ENCODE results near the gene FOXS1. TPM values are rescaled to one million over a fixed set of nuclear protein-coding genes. Genes with fewer than 3 reads are reported as not detected.

Gene FOXS1
- total RNA-seq (ENCODE audit: low replicate concordance), result 0.35 and 26.9 TPM in 2 replicates

GRCh38 chr20:31845300-31845863, at the start of gene FOXS1:
TSS of gene FOXS1 (minus strand) at chr20:31845604. CDS start at chr20:31845542, 62 bp downstream.

GRCh38 chr20:31869942-31870725, 24.7 kb upstream of the FOXS1 start, which contains the start of the genes DUSP15 and TTLL9:
TSS of gene DUSP15 (minus strand) at chr20:31870527. CDS start at chr20:31870337, 190 bp downstream.
TSS of gene TTLL9 (plus strand) at chr20:31870634. CDS start at chr20:31871127, 493 bp downstream.

GRCh38 chr20:31819083-31819784, 26.2 kb downstream of the FOXS1 start, which contains the start of gene MYLK2:
TSS of gene MYLK2 (plus strand) at chr20:31819356. CDS start at chr20:31819581, 225 bp downstream.

Other genes starting within 250 kb of the FOXS1 start
- gene ID1, start 240.3 kb downstream of the FOXS1 start, total RNA-seq (ENCODE audit: low replicate concordance), result 6.4 and 565 TPM in 2 replicates
- 0.08 TPM in 1 of 2 replicates, not detected in the other for gene COX4I2, start 207.7 kb downstream of the FOXS1 start, total RNA-seq (ENCODE audit: low replicate concordance)
- gene BCL2L1, start 122.7 kb downstream of the FOXS1 start, total RNA-seq (ENCODE audit: low replicate concordance), result 36.9 and 59.4 TPM in 2 replicates
- 1.2 and 40.1 TPM in 2 replicates for gene TPX2, start 106.3 kb downstream of the FOXS1 start, total RNA-seq (ENCODE audit: low replicate concordance)
- gene MYLK2, start 26.2 kb downstream of the FOXS1 start, total RNA-seq (ENCODE audit: low replicate concordance), result 1.1 TPM in 1 of 2 replicates, not detected in the other
- gene DUSP15, start 24.9 kb upstream of the FOXS1 start, total RNA-seq (ENCODE audit: low replicate concordance), result 0.23 TPM in 1 of 2 replicates, not detected in the other
- gene TTLL9, start 25.0 kb upstream of the FOXS1 start, total RNA-seq (ENCODE audit: low replicate concordance), result under 0.01 TPM in 1 of 2 replicates, not detected in the other
- gene PDRG1, start 106.4 kb upstream of the FOXS1 start, total RNA-seq (ENCODE audit: low replicate concordance), result 4.4 and 5.3 TPM in 2 replicates
- gene XKR7, start 122.5 kb upstream of the FOXS1 start, total RNA-seq (ENCODE audit: low replicate concordance), result not detected in 2 replicates
- gene CCM2L, start 164.8 kb upstream of the FOXS1 start, total RNA-seq (ENCODE audit: low replicate concordance), result 0.23 TPM in 1 of 2 replicates, not detected in the other
- gene HCK, start 206.6 kb upstream of the FOXS1 start, total RNA-seq (ENCODE audit: low replicate concordance), result not detected in 2 replicates

All from smooth muscle cell of the coronary artery (primary cell).